Dermis blood vessel endothelial cell (primary cell): ENCODE measurements around the gene PIEZO1. TPM values are rescaled to one million over a fixed set of nuclear protein-coding genes. Genes with fewer than 3 reads are reported as not detected.

Experiments
- DNase-seq: peaks from one replicate; pipeline ENCODE4 v3.0.0; 2010
- total RNA-seq: library from RNA; depleted of rRNA; stranded (reverse); fragments of >200 nt; gene quantifications from 2 replicates; pipeline ENCODE4 v1.2.3, GENCODE V29; 2014

The PIEZO1 gene
- total RNA-seq, 1 donor from 2014 or later: 354 TPM

- DNase-seq: no peak
Observed at GRCh38 chr16:88733630-88734360, 51.2 kb downstream of the PIEZO1 start.

GRCh38 chr16:88732961-88733294 lies 52.1 kb downstream of the PIEZO1 start:
- DNase-seq: no peak

GRCh38 chr16:88732172-88732960 lies 52.7 kb downstream of the PIEZO1 start:
- no peak for DNase-seq

- DNase-seq: no peak
Observed at GRCh38 chr16:88731699-88732098, 53.3 kb downstream of the PIEZO1 start.

- DNase-seq: no peak
Observed at GRCh38 chr16:88730632-88731607, 54.1 kb downstream of the PIEZO1 start.

- no peak for DNase-seq
Observed at GRCh38 chr16:88727871-88728270, 57.1 kb downstream of the PIEZO1 start.

- no peak for DNase-seq
Observed at GRCh38 chr16:88726981-88727380, 58.0 kb downstream of the PIEZO1 start.

- DNase-seq: no peak
Observed at GRCh38 chr16:88726408-88726749, 58.6 kb downstream of the PIEZO1 start.

GRCh38 chr16:88725609-88726407 lies 59.2 kb downstream of the PIEZO1 start:
- DNase-seq: no peak

- DNase-seq: no peak
Observed at GRCh38 chr16:88724855-88725555, 60.0 kb downstream of the PIEZO1 start.

- DNase-seq: no peak
Observed at GRCh38 chr16:88723911-88724310, 61.1 kb downstream of the PIEZO1 start.

- DNase-seq: no peak
Observed at GRCh38 chr16:88723507-88723887, 61.5 kb downstream of the PIEZO1 start.

GRCh38 chr16:88722784-88723506 lies 62.1 kb downstream of the PIEZO1 start:
- no peak for DNase-seq

- DNase-seq: no peak
Observed at GRCh38 chr16:88721815-88722755, 62.9 kb downstream of the PIEZO1 start.

GRCh38 chr16:88721236-88721635 lies 63.8 kb downstream of the PIEZO1 start:
- DNase-seq: no peak

GRCh38 chr16:88720396-88720970 lies 64.5 kb downstream of the PIEZO1 start:
- DNase-seq: no peak

GRCh38 chr16:88719933-88720296 lies 65.1 kb downstream of the PIEZO1 start:
- DNase-seq: no peak

- DNase-seq: no peak
Observed at GRCh38 chr16:88719267-88719932, 65.6 kb downstream of the PIEZO1 start.

- no peak for DNase-seq
Observed at GRCh38 chr16:88718178-88718577, 66.8 kb downstream of the PIEZO1 start.
